Neural crest cell (in vitro differentiated cells): ENCODE measurements around the gene CCDC60. TPM values are rescaled to one million over a fixed set of nuclear protein-coding genes. Genes with fewer than 3 reads are reported as not detected.
A peak's percentile ranks its signal among the peaks of the same experiment; 100 is the strongest.

Source experiments
- DNase-seq: peaks from one replicate; pipeline ENCODE4 v3.0.0; 2021; ENCODE audit warnings: low read depth, mixed read lengths, low spot score
- H3K27ac Mint-ChIP-seq: one replicate; pipeline ENCODE4 v1.8.0; 2021; ENCODE audit warnings: mild to moderate bottlenecking, mixed read lengths; ENCODE audit not compliant: unreplicated experiment
- H3K27me3 Mint-ChIP-seq: 2 replicates; pipeline ENCODE4 v1.8.0; 2021; ENCODE audit warnings: low read depth, mild to moderate bottlenecking, mixed read lengths
- H3K36me3 Mint-ChIP-seq: 2 replicates; pipeline ENCODE4 v1.8.0; 2021; ENCODE audit warnings: low read depth, mild to moderate bottlenecking, mixed read lengths
- H3K4me1 Mint-ChIP-seq: 2 replicates; pipeline ENCODE4 v1.8.0; 2021; ENCODE audit warnings: mixed read lengths
- H3K4me3 Mint-ChIP-seq: one replicate; pipeline ENCODE4 v1.8.0; 2021; ENCODE audit warnings: mild to moderate bottlenecking, mixed read lengths
- H3K9me3 Mint-ChIP-seq: 2 replicates; pipeline ENCODE4 v1.8.0; 2021; ENCODE audit warnings: mixed read lengths
- CTCF ChIP-seq: fragments of 200-600 bp; sonication (generic); conservative IDR thresholded peaks from 2 replicates; pipeline ENCODE4 v1.5.0; 2021; ENCODE audit warnings: antibody characterized with exemption, mild to moderate bottlenecking
- total RNA-seq: library from RNA; stranded (reverse); gene quantifications from 2 replicates; pipeline ENCODE4 v1.2.1, GENCODE V29; 2021

Gene CCDC60
- total RNA-seq, 1 donor from 2014 or later, result 0.75 TPM

GRCh38 chr12:119320678-119321077 is 13.9 kb upstream of the CCDC60 start:
- Mint-ChIP-seq H3K36me3 (no peaks in the 10 kb centered on the region), H3K9me3 (no peaks in the 10 kb centered on the region), H3K4me3 (no peak overlapping the region), H3K4me1 (no peaks in the 10 kb centered on the region), H3K27me3 (peaks cover 7% of the 10 kb centered on the region), H3K27ac (no peak overlapping the region)
- DNase-seq, result no peak
- no peak for TF ChIP-seq CTCF

DNA sequence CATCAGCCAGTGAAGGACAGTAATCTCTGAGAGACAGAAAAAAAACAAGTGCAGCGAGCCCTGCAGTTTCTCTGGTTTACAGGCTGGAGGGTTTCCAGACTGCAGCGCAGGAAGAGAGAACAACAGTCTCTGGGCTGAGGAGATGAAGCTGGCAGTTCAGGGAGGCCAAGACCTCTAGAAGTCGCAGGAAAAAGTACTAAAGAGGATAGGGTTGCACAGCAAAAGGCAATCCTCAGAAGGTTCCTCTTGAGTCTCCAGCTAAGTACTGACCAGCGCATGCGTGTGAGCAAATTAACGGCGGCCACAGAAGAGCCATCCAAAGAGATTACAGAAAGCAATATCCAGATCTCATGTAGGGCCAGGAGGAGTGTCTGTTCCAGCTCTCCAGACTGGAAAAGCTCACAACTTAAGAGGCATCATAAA is 12.2 kb upstream of the CCDC60 start:
- Mint-ChIP-seq H3K4me3 (no peak overlapping the region), H3K4me1 (no peaks in the 10 kb centered on the region), H3K27ac (no peak overlapping the region), H3K27me3 (peaks cover 7% of the 10 kb centered on the region), H3K36me3 (no peaks in the 10 kb centered on the region), H3K9me3 (no peaks in the 10 kb centered on the region)
- TF ChIP-seq CTCF, result no peak
- no peak for DNase-seq

GRCh38 chr12:119325813-119326212 is 8.7 kb upstream of the CCDC60 start:
- DNase-seq, result no peak
- H3K27ac Mint-ChIP-seq, result no peak overlapping the region
- no peak for TF ChIP-seq CTCF
- H3K36me3 Mint-ChIP-seq, result no peaks in the 10 kb centered on the region
- no peaks in the 10 kb centered on the region for H3K27me3 Mint-ChIP-seq
- H3K4me1 Mint-ChIP-seq, result no peaks in the 10 kb centered on the region
- H3K4me3 Mint-ChIP-seq, result no peak overlapping the region
- no peaks in the 10 kb centered on the region for H3K9me3 Mint-ChIP-seq

DNA sequence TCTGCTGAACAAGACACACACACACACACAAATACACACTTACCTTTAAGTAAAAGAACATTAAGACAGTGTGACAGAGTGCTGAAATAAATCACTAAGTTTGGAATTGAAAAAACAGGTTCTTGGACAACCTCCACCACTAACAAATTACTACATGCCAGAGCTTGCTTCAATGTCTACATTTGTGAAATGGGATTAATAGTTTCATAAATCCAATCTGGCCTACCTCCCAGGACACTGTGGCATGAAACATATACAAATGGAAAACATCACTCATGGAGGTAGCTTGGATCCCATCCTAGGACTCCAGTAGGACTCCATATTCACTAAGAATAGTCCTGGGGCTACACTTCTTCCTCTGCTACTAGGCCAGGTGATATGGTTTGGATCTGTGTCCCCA is 8.2 kb upstream of the CCDC60 start:
- no peaks in the 10 kb centered on the region for H3K27me3 Mint-ChIP-seq
- no peaks in the 10 kb centered on the region for H3K4me1 Mint-ChIP-seq
- H3K27ac Mint-ChIP-seq, result no peak overlapping the region
- no peaks in the 10 kb centered on the region for H3K36me3 Mint-ChIP-seq
- no peak for DNase-seq
- TF ChIP-seq CTCF, result no peak
- H3K4me3 Mint-ChIP-seq, result no peak overlapping the region
- H3K9me3 Mint-ChIP-seq, result no peaks in the 10 kb centered on the region

- H3K4me1 Mint-ChIP-seq, result peaks cover 3% of the 10 kb centered on the region
- H3K4me3 Mint-ChIP-seq, result no peak overlapping the region
- H3K9me3 Mint-ChIP-seq, result no peaks in the 10 kb centered on the region
- H3K27ac Mint-ChIP-seq, result no peak overlapping the region
- peaks cover 1% of the 10 kb centered on the region for H3K27me3 Mint-ChIP-seq
- no peak for TF ChIP-seq CTCF
- H3K36me3 Mint-ChIP-seq, result no peaks in the 10 kb centered on the region
- DNase-seq, result no peak
These were observed 7.1 kb upstream of the CCDC60 start for GRCh38 chr12:119327471-119327870.

DNA sequence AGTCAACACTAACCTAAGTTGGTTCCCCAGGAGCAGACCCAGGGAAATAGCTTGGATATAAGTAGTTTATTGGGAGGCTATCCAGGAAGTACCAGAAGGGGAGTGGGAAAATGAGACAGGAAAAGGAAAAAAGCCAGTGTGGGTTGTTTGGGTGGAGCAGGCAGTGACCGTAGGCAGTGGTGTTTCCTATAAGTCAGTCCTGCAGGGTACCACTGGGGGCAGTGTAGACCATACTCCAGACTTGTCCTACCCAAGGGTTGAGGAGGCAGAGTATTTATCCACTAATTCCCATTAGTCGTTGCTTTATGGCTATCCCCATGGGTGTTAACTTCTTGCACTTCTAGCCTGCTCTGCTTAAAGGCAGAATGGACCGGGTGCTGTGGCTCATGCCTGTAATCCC is 6.4 kb upstream of the CCDC60 start:
- Mint-ChIP-seq H3K4me3 (no peak overlapping the region), H3K36me3 (no peaks in the 10 kb centered on the region), H3K9me3 (no peaks in the 10 kb centered on the region), H3K27me3 (peaks cover 3% of the 10 kb centered on the region), H3K27ac (no peak overlapping the region), H3K4me1 (peaks cover 6% of the 10 kb centered on the region)
- peak; percentile 59 for TF ChIP-seq CTCF
- peak; percentile 29 for DNase-seq
